Gastrocnemius medialis (tissue), 4 donors: Measurements from ENCODE around the gene ARHGEF7. TPM values are rescaled to one million over a fixed set of nuclear protein-coding genes. Genes with fewer than 3 reads are reported as not detected.

Source experiments
- ATAC-seq, 2 donors: fragments of 150-250 bp; one replicate each; pipeline ENCODE4 v1.9.1; 2016
- DNase-seq, 2 donors: peaks; one replicate each; pipeline ENCODE4 v3.0.0-alpha.2; 2019
- H3K27ac ChIP-seq, 4 donors: fragments of 200-600 bp; sonication (generic); 1 replicate in 1 of 4; 2 replicates in 3 of 4; pipeline ENCODE4 v1.5.1; 2016 to 2018; ENCODE audit warnings: mild to moderate bottlenecking in 2 of 4, moderate library complexity in 1 of 4
- H3K27me3 ChIP-seq, 3 donors: fragments of 200-600 bp; sonication (generic) in 2 of 3; 1 replicate in 1 of 3; 2 replicates in 2 of 3; pipeline versions ENCODE4 v1.5.1 to v1.6.0; 2016 to 2019; ENCODE audit warnings: mild to moderate bottlenecking in 1 of 3, moderate library complexity in 1 of 3
- H3K36me3 ChIP-seq, 2 donors: fragments of 200-600 bp; sonication (generic) in 1 of 2; one replicate each; pipeline ENCODE4 v1.5.1; 2017 to 2018
- H3K4me1 ChIP-seq, 2 donors: fragments of 200-600 bp; sonication (generic) in 1 of 2; one replicate each; pipeline ENCODE4 v1.5.1; 2016 to 2017; ENCODE audit warnings: mild to moderate bottlenecking in 2 of 2
- H3K4me3 ChIP-seq, 4 donors: fragments of 200-600 bp; sonication (generic) in 3 of 4; 1 replicate in 1 of 4; 2 replicates in 3 of 4; pipeline ENCODE4 v1.5.1; 2016 to 2019; ENCODE audit warnings: mild to moderate bottlenecking in 2 of 4
- H3K9me3 ChIP-seq, 3 donors: fragments of 200-600 bp; sonication (generic) in 2 of 3; 1 replicate in 1 of 3; 2 replicates in 2 of 3; pipeline ENCODE4 v1.5.1; 2016 to 2019
- POLR2A ChIP-seq, 2 donors: fragments of 450-650 bp; IDR thresholded peaks; one replicate each; pipeline ENCODE4 v1.6.1; 2017; ENCODE audit warnings: antibody characterized with exemption in 2 of 2, mild to moderate bottlenecking in 2 of 2, moderate library complexity in 2 of 2
- in situ Hi-C, 4 donors: fragments of 200-750 bp; cut with MboI; loops; one replicate each; pipeline versions ENCODE4 v1.15.0 to v1.8.0; 2017; ENCODE audit warnings: low sequenced_read_pairs in 4 of 4
- intact Hi-C: fragments of 100-400 bp; cut with DNase I; formaldehyde crosslinking; loops from one replicate; pipeline ENCODE4 v1.15.1; 2023; ENCODE audit warnings: low total_unique reads
- total RNA-seq, 4 donors: library from RNA; depleted of rRNA; stranded (reverse); fragments of >200 nt; gene quantifications; one replicate each; pipeline versions ENCODE4 v1.1.0 to v1.2.3, GENCODE V29; 2016
- TF ChIP-seq, protein P1 (sequence below), 5 experiments: fragments of 450-650 bp in 3 of 5; fragments of 200-600 bp in 2 of 5; sonication (generic) in 2 of 5; IDR thresholded peaks in 4 of 5; conservative IDR thresholded peaks in 1 of 5; 1 replicate in 4 of 5; 2 replicates in 1 of 5; pipeline ENCODE4 v1.5.1; 2016 to 2019; ENCODE audit warnings: antibody characterized with exemption in 5 of 5, mild to moderate bottlenecking in 3 of 5, moderate library complexity in 3 of 5

The ARHGEF7 gene
- total RNA-seq, 4 donors from 2014 or later: 24.5 to 56.9 (median 31.3) TPM

DNA sequence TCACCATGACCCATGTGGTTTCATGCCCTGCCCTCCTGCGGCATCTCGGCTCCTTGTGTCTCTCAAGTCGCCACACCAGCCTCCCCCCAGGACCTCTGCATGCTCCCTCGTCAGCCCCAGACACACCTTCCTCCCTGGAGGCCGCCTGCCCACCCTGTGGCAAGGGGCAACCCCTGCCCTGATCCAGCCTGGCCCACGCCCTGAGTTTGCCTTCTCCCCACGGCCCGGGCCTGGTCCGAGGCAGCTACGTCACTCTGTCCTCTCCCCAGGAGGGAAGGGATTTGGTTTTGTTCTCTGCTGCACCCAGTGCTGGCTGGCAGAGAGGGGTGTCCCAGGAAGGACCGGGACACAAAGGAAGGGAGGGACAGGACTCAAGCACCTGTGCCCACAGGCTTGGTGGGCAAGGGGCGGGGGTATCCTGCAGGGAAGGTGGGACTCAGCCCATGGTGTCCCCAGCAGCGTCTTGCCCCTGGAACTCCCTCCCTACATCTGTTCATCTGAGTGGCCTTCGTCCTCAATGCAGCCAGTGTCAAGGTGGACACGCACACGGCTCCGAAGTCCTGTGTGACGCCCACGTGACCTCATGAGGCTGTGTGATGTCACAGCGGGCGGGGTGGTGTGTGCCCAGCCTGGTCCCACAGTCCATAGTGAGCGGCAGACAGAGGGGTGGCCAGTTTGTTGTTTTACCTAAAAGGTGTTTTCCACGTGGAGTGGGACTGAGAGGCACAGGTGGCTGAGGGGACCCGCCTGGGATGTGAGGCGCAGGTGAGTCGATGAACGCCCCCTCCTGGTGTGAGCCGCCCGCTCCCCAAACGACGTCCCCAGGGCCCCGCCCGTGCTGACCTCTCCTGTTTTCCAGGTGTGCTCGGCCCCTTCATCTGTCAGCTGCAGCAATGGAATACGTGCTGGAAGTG is 205.1 kb downstream of the ARHGEF7 start, which contains the start of gene TEX29:
TSS of gene TEX29 (plus strand) at position 645 of the 914 bp plus-strand sequence. CDS start at position 894, 249 bp downstream.
- Histone ChIP-seq H3K9me3 (no peaks in the 10 kb centered on the region), H3K4me1 (no peaks in the 10 kb centered on the region), H3K36me3 (peaks cover 0 to 10% of the 10 kb centered on the region in 2 donors), H3K27ac (no peak within 1 kb of the TSS), H3K4me3 (no peak within 1 kb of the TSS), H3K27me3 (no peaks in the 10 kb centered on the region)
- TF ChIP-seq, protein P1, sequence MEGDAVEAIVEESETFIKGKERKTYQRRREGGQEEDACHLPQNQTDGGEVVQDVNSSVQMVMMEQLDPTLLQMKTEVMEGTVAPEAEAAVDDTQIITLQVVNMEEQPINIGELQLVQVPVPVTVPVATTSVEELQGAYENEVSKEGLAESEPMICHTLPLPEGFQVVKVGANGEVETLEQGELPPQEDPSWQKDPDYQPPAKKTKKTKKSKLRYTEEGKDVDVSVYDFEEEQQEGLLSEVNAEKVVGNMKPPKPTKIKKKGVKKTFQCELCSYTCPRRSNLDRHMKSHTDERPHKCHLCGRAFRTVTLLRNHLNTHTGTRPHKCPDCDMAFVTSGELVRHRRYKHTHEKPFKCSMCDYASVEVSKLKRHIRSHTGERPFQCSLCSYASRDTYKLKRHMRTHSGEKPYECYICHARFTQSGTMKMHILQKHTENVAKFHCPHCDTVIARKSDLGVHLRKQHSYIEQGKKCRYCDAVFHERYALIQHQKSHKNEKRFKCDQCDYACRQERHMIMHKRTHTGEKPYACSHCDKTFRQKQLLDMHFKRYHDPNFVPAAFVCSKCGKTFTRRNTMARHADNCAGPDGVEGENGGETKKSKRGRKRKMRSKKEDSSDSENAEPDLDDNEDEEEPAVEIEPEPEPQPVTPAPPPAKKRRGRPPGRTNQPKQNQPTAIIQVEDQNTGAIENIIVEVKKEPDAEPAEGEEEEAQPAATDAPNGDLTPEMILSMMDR (IDR thresholded peaks at IDR 0.05 in 4 of 5, conservative IDR thresholded peaks at IDR 0.05 in 1 of 5): no peak
- no peak for TF ChIP-seq POLR2A (IDR thresholded peaks at IDR 0.05)
- in situ Hi-C loops (no loop called here), intact Hi-C loops (no loop called here)
- DNase-seq: no peak
- ATAC-seq: no peak

- intact Hi-C loops (no loop called here), in situ Hi-C loops (no loop called here)
- DNase-seq (no peak), ATAC-seq (no peak)
- H3K27ac ChIP-seq: no peak overlapping the region
- H3K36me3 ChIP-seq: no peaks in the 10 kb centered on the region
- no peaks in the 10 kb centered on the region for H3K27me3 ChIP-seq
- H3K4me1 ChIP-seq: no peaks in the 10 kb centered on the region
- H3K4me3 ChIP-seq: no peak overlapping the region
- H3K9me3 ChIP-seq: no peaks in the 10 kb centered on the region
- TF ChIP-seq, protein P1 (IDR thresholded peaks at IDR 0.05 in 4 of 5, conservative IDR thresholded peaks at IDR 0.05 in 1 of 5): no peak
- TF ChIP-seq POLR2A (IDR thresholded peaks at IDR 0.05): no peak
Observed at GRCh38 chr13:111322001-111322915, 207.1 kb downstream of the ARHGEF7 start.

- no peaks in the 10 kb centered on the region for H3K27me3 ChIP-seq
Observed at GRCh38 chr13:111322916-111323331, 207.8 kb downstream of the ARHGEF7 start.

GRCh38 chr13:111323549-111323948 is 208.4 kb downstream of the ARHGEF7 start:
- Histone ChIP-seq H3K9me3 (no peaks in the 10 kb centered on the region), H3K36me3 (no peaks in the 10 kb centered on the region), H3K27ac (no peak overlapping the region), H3K4me3 (no peak overlapping the region), H3K27me3 (no peaks in the 10 kb centered on the region), H3K4me1 (no peaks in the 10 kb centered on the region)
- TF ChIP-seq, protein P1 (IDR thresholded peaks at IDR 0.05 in 4 of 5, conservative IDR thresholded peaks at IDR 0.05 in 1 of 5): no peak
- no peak for TF ChIP-seq POLR2A (IDR thresholded peaks at IDR 0.05)
- no peak for ATAC-seq
- DNase-seq: no peak
- intact Hi-C loops: no loop called here
- in situ Hi-C loops: no loop called here

More at GRCh38 chr13:111322916-111323331, 207.8 kb downstream of the ARHGEF7 start:
- Histone ChIP-seq H3K9me3 (no peaks in the 10 kb centered on the region), H3K27ac (no peak overlapping the region), H3K36me3 (no peaks in the 10 kb centered on the region), H3K4me3 (no peak overlapping the region), H3K4me1 (no peaks in the 10 kb centered on the region)
- DNase-seq: no peak
- no peak for ATAC-seq
- TF ChIP-seq, protein P1 (IDR thresholded peaks at IDR 0.05 in 4 of 5, conservative IDR thresholded peaks at IDR 0.05 in 1 of 5): no peak
- no peak for TF ChIP-seq POLR2A (IDR thresholded peaks at IDR 0.05)
- in situ Hi-C loops: no loop called here
- intact Hi-C loops: no loop called here
